Kidney (tissue), 14 donors: ENCODE data around the gene AGTRAP. TPM values are rescaled to one million over a fixed set of nuclear protein-coding genes. Genes with fewer than 3 reads are reported as not detected.

ENCODE experiments used
- DNase-seq, 5 donors: peaks; one replicate each; pipeline ENCODE4 v3.0.0-alpha.2; 2013 to 2020
- FAIRE-seq: peaks from 2 replicates; lab custom pipeline; 2012; peaks lifted over from hg19 to GRCh38; lab: Jason Lieb, UNC
- H3K27ac ChIP-seq, 2 donors: one replicate each; pipeline ENCODE4 v1.7.0; 2013; ENCODE audit warnings: low read depth in 2 of 2, low read length in 2 of 2, inconsistent platforms in 1 of 2
- H3K27me3 ChIP-seq: one replicate; pipeline ENCODE4 v1.7.1; 2013; ENCODE audit warnings: low read length, inconsistent platforms; ENCODE audit not compliant: control insufficient read depth, insufficient read depth
- H3K36me3 ChIP-seq, 3 donors: one replicate each; pipeline versions ENCODE4 v1.7.0 to v1.7.1; 2013; ENCODE audit warnings: low read length in 3 of 3, control low read depth in 1 of 3, inconsistent platforms in 1 of 3; ENCODE audit not compliant: insufficient read depth in 3 of 3, control insufficient read depth in 2 of 3
- H3K4me1 ChIP-seq, 3 donors: one replicate each; pipeline versions ENCODE4 v1.7.0 to v1.7.1; 2013; ENCODE audit warnings: low read length in 3 of 3, inconsistent platforms in 1 of 3, low read depth in 1 of 3; ENCODE audit not compliant: control insufficient read depth in 2 of 3, insufficient read depth in 2 of 3
- H3K4me3 ChIP-seq, 3 donors: one replicate each; pipeline versions ENCODE4 v1.7.0 to v1.8.1; 2013; ENCODE audit warnings: low read length in 3 of 3, control low read depth in 1 of 3, inconsistent platforms in 1 of 3
- H3K9ac ChIP-seq, 3 donors: one replicate each; pipeline versions ENCODE4 v1.7.0 to v1.7.1; 2013; ENCODE audit warnings: low read length in 3 of 3, control low read depth in 1 of 3, inconsistent platforms in 1 of 3
- H3K9me3 ChIP-seq, 3 donors: one replicate each; pipeline versions ENCODE4 v1.7.0 to v1.7.1; 2013; ENCODE audit warnings: low read length in 3 of 3, control low read depth in 1 of 3, inconsistent platforms in 1 of 3; ENCODE audit not compliant: control insufficient read depth in 2 of 3, insufficient read depth in 1 of 3
- CTCF ChIP-seq: IDR thresholded peaks from 3 replicates; pipeline ENCODE4 v1.5.1; 2012; ENCODE audit warnings: mild to moderate bottlenecking, moderate library complexity, borderline replicate concordance; ENCODE audit not compliant: insufficient read depth; ENCODE audit errors: extremely low read depth
- intact Hi-C: fragments of 100-400 bp; cut with DNase I; formaldehyde crosslinking; loops from one replicate; pipeline ENCODE4 v1.11.1; 2022
- polyA plus RNA-seq: library from polyadenylated mRNA; stranded (reverse); fragments of 350-450 nt; fragmentation: Illumina TruSeq; extraction: RNeasy Lipid Tissue Mini Kit (QIAGEN cat#74804); gene quantifications from one replicate; pipeline ENCODE4 v1.2.3, GENCODE V29; 2014; ENCODE audit warnings: low read depth, low replicate concordance; ENCODE audit not compliant: insufficient read depth
- total RNA-seq: library from RNA; stranded (reverse); fragmentation: NEBNext Ultra II Directional; extraction: Animal tissue kit (Norgen Biotek cat#: 25700); gene quantifications from one replicate; pipeline ENCODE4 v1.2.1, GENCODE V29; 2021
- donor health status: control.
- donor health status: control.
- donor health status: control.
- donor health status: control.
- donor health status: control.
- donor health status: DM: yes; HTN: yes; CAD: no.
- donor health status: Normal renal cell carcinoma (clear cell type).

Gene AGTRAP
- total and polyA plus RNA-seq, 2 donors from 2014 or later: 66.1 to 140 TPM

- FAIRE-seq: no peak
- peaks cover 2% of the 10 kb centered on the region for H3K27me3 ChIP-seq
- H3K36me3 ChIP-seq: no peaks in the 10 kb centered on the region
- H3K9ac ChIP-seq: no peak overlapping the region
- H3K4me1 ChIP-seq: peaks cover 0 to 7% (median 0%) of the 10 kb centered on the region in 3 donors
- TF ChIP-seq CTCF: no peak
- peak in 4 of 5 donors; percentile 81 to 93 (median 86) for DNase-seq
- no peaks in the 10 kb centered on the region for H3K9me3 ChIP-seq
- H3K27ac ChIP-seq: no peak overlapping the region
- intact Hi-C loops: no loop called here
- peak overlapping the region; percentile 49 to 52 (median 49) for H3K4me3 ChIP-seq
These were observed 45.3 kb upstream of the AGTRAP start for GRCh38 chr1:11690397-11691301.

- DNase-seq: peak; percentile 62 to 85 (median 78)
These were observed 44.5 kb upstream of the AGTRAP start, which contains the start of gene DRAXIN for GRCh38 chr1:11691302-11691914. TSS of gene DRAXIN (plus strand) at chr1:11691710. CDS start at chr1:11706259, 14,549 bp downstream.

DNA sequence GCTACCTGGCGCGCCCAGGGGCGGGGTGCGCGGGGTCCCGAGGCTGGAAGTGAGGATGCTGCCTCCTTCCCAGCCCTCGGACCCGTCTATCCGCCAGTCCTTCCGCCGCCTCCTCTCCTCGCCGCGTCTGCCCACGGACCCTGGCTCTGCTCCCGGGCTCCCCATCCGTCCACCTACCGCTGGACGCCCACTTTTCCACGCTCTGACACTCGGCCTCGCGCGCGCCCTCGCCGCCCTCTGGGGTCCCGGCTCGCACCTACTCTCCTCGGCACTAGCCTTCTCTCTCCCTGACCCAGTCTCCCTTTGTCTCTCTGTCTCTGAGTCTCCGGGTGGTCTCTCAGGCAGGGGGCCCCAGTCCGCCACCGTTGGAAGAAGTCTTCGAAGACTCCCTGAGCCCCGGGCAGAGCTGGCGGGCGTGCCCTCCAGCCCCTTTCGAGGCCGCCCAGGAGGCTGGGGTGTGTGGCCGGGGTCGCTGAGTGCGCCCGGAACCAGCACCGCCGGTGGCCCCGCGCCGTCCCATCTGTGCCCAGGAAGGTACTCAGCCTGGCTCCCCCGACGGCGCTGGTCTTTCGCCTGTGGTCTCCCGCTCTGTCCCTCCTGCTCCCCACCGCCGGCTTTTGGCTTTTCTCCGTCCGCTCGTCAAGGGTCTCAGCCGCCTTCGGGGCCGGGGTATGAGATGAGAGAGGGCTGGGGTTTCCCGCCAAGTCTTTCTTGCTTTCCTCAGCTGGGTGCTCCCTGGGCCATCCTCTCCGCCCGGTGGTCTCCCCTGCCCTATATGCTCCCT, 43.8 kb upstream of the AGTRAP start:
- Histone ChIP-seq H3K36me3 (no peaks in the 10 kb centered on the region), H3K27ac (no peak overlapping the region), H3K9ac (no peak overlapping the region), H3K4me1 (peaks cover 0 to 7% (median 0%) of the 10 kb centered on the region in 3 donors), H3K27me3 (peaks cover 2% of the 10 kb centered on the region), H3K9me3 (no peaks in the 10 kb centered on the region), H3K4me3 (no peak overlapping the region)
- FAIRE-seq: no peak
- TF ChIP-seq CTCF: no peak
- intact Hi-C loops: no loop called here
- no peak for DNase-seq

More at GRCh38 chr1:11691302-11691914, 44.5 kb upstream of the AGTRAP start, which contains the start of gene DRAXIN:
- no peaks in the 10 kb centered on the region for H3K36me3 ChIP-seq
- H3K27me3 ChIP-seq: peaks cover 2% of the 10 kb centered on the region
- no peaks in the 10 kb centered on the region for H3K9me3 ChIP-seq
- H3K4me3 ChIP-seq: peak within 1 kb of the TSS; percentile 49 to 52 (median 49)
- TF ChIP-seq CTCF: no peak
- no peak within 1 kb of the TSS for H3K9ac ChIP-seq
- intact Hi-C loops: no loop called here
- no peak within 1 kb of the TSS for H3K27ac ChIP-seq
- peaks cover 0 to 7% (median 0%) of the 10 kb centered on the region in 3 donors for H3K4me1 ChIP-seq
- no peak for FAIRE-seq
